IPS-18a (cell line): ENCODE measurements around the gene MRAS.

ENCODE experiments used
- H3K27ac ChIP-seq: one replicate; pipeline ENCODE4 v1.5.1; 2013; ENCODE audit warnings: low read length
- H3K27me3 ChIP-seq: one replicate; pipeline ENCODE4 v1.6.1; 2013; ENCODE audit warnings: mild to moderate bottlenecking, low read length; ENCODE audit not compliant: control insufficient read depth, insufficient read depth
- H3K36me3 ChIP-seq: one replicate; pipeline ENCODE4 v1.6.1; 2013; ENCODE audit warnings: low read depth, low read length; ENCODE audit not compliant: control insufficient read depth
- H3K4me1 ChIP-seq: one replicate; pipeline ENCODE4 v1.6.1; 2013; ENCODE audit warnings: low read depth, low read length; ENCODE audit not compliant: control insufficient read depth
- H3K4me3 ChIP-seq: one replicate; pipeline ENCODE4 v1.5.1; 2013; ENCODE audit warnings: low read length
- H3K9ac ChIP-seq: one replicate; pipeline ENCODE4 v1.6.1; 2013; ENCODE audit warnings: mild to moderate bottlenecking, low read length, moderate library complexity
- H3K9me3 ChIP-seq: one replicate; pipeline ENCODE4 v1.6.1; 2013; ENCODE audit warnings: low read depth, low read length; ENCODE audit not compliant: control insufficient read depth

Gene MRAS

DNA sequence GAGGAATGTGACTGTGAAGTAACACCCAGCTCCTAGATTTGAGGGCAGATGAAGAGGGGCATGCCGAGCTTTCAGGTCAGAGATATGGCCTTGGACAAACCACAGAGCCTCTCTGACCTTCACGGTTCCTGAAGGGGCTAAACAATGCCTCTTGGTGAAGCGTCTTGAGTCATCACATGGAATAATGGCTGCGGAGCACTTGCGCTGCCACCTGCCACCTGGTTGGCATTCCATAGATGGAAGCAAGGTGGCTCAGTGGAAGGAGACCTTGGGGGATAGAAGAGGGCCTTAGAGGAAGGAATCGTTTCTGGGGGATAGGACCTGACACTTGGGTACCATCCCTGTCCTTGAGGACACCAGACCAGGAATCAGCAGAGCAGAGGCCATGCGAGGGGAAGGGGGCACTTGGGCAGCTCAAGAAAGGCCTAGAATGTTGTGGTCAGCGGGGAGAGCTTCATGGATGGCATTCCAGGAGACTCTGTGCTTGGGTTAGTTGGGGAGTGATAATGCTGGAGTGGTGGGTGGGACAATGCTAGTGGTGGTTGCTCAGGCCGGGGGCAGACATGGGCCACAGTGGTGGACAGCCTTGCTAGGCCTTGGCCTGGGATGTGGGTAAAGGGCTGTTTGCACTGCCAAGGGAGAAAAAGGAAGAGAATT lies 12.6 kb downstream of the MRAS start:
- Histone ChIP-seq H3K4me1 (no peaks in the 10 kb centered on the region), H3K4me3 (no peak overlapping the region)

DNA sequence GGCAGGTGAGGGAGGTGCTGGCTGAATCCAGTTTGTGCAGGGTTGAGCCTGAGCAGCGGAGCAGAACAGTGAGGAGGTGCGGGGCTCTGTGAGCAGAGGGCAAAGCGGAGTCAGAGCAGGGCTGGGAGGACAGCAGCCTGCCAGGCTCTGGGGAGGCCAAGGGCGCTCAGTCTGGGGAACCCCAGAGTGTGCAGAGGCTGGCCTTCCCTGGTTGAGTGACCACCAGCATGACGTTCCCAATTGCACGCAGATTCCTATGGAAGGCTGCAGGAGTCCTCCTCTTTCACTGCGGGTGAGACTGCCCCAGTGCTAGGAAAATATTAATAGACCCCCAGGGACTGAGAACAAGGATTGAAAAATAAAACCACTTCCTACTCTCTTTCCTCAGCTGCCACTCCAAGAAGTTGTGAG lies 13.2 kb downstream of the MRAS start:
- no peaks in the 10 kb centered on the region for H3K9me3 ChIP-seq
- no peaks in the 10 kb centered on the region for H3K36me3 ChIP-seq
- H3K27me3 ChIP-seq, result no peaks in the 10 kb centered on the region
- H3K4me1 ChIP-seq, result no peaks in the 10 kb centered on the region
- H3K4me3 ChIP-seq, result no peak overlapping the region
- no peak overlapping the region for H3K27ac ChIP-seq
- H3K9ac ChIP-seq, result no peak overlapping the region

More for the DNA sequence above, 12.6 kb downstream of the MRAS start:
- Histone ChIP-seq H3K9me3 (no peaks in the 10 kb centered on the region), H3K36me3 (no peaks in the 10 kb centered on the region), H3K27me3 (no peaks in the 10 kb centered on the region), H3K27ac (no peak overlapping the region), H3K9ac (no peak overlapping the region)

DNA sequence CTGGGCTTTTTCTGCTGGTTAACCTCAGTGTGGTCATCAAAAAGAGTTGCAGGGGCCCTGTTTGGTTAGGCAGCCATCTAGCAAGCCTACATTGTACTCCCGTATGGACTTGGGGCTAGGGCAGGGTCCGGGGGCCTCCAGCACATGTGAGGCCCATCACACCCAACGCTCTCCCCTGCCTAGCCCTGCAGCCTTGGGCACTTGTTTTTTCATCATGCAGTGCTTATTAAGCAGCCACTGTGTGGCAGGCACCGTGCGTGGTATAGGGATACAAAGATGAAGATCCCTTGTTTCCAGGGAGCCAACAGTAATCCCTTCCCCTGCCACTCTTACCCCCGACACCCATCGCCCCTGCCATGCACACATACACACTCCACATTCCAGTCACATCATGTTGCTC lies 14.2 kb downstream of the MRAS start:
- H3K9me3 ChIP-seq, result no peaks in the 10 kb centered on the region
- no peaks in the 10 kb centered on the region for H3K27me3 ChIP-seq
- no peaks in the 10 kb centered on the region for H3K4me1 ChIP-seq
- H3K9ac ChIP-seq, result no peak overlapping the region
- H3K27ac ChIP-seq, result no peak overlapping the region
- H3K36me3 ChIP-seq, result no peaks in the 10 kb centered on the region
- H3K4me3 ChIP-seq, result no peak overlapping the region

DNA sequence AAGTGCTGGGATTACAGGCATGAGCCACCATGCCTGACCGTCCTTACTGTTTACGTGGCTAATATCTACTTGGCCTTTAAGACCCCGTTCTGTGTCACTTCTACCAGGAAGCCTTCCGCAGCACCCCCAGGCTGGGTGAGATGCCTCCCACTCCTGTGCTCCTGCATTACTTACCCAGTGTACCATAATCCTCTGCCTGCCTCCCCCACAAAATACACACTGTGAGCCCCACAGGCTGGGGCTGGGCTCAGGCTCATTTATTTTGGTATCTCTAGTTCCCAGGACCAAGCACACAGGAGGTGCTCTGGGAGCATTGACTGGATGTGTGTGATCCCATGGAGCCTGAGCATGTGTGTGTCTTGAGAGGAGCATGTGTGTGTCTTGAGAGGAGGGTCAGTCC lies 14.9 kb downstream of the MRAS start:
- H3K4me1 ChIP-seq, result no peaks in the 10 kb centered on the region
- H3K36me3 ChIP-seq, result no peaks in the 10 kb centered on the region
- H3K4me3 ChIP-seq, result no peak overlapping the region

DNA sequence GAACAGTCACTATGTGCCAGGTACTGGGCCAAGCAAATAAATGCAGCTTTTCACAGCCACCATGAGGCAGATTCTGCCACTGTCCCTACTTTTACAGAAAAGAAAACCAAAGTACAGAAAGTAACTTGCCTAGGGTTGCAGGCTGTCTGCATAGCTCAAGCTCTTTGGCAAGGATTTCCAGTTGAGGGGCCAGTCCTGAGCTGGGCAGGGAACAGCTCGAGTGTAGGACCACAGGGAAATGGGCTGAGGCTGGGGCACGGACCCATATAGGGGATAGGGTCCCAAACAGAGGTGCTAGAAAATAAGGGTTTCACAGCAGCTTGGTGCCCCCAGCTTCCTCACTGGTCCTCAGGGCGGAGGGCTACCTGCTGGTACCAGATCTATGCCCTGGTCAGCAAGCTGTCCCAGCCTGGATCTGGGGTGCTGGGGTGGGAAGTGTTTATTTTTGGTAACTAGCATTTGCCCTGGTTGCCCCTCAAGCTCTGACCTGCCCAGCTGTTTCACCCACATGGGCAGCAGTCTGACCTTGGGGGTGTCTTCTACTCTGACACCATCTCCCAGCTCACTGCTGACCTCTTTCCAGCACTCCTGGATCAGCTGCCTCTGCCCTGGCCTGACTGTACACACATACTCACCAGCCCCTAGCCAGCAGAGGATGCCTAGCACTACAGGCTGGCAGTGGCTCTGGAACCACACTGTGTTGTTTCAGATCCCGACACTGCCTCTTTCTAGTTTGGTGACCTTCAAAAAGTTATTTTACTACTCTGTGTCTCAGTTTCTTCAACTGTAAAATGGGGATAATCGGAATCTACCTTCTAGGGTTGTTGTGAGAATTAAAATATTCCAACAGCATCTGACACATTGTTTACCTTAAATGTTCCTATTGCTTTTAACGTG lies 16.2 kb downstream of the MRAS start:
- Histone ChIP-seq H3K4me3 (no peak overlapping the region), H3K4me1 (no peaks in the 10 kb centered on the region), H3K9me3 (no peaks in the 10 kb centered on the region), H3K27ac (no peak overlapping the region), H3K9ac (no peak overlapping the region), H3K27me3 (no peaks in the 10 kb centered on the region), H3K36me3 (no peaks in the 10 kb centered on the region)

More for the DNA sequence above, 14.9 kb downstream of the MRAS start:
- no peaks in the 10 kb centered on the region for H3K27me3 ChIP-seq
- no peak overlapping the region for H3K9ac ChIP-seq
- no peaks in the 10 kb centered on the region for H3K9me3 ChIP-seq
- no peak overlapping the region for H3K27ac ChIP-seq

DNA sequence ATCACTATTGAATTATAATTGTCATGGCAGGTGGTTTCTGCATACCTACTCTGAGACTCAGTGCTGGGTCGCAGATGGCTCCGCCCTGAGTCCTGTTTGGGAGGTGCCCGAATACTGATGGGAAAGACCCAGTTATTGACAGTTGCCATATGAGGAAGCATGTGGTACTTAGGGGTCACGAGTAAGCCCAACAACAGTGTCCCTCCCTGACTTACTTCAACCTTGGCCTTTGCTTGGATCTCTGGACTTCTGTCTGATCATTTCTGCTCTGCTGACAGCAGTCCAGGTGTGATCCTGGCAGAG lies 16.8 kb downstream of the MRAS start:
- Histone ChIP-seq H3K9me3 (no peaks in the 10 kb centered on the region), H3K4me3 (no peak overlapping the region), H3K9ac (no peak overlapping the region), H3K27ac (no peak overlapping the region), H3K27me3 (no peaks in the 10 kb centered on the region), H3K4me1 (no peaks in the 10 kb centered on the region), H3K36me3 (no peaks in the 10 kb centered on the region)

DNA sequence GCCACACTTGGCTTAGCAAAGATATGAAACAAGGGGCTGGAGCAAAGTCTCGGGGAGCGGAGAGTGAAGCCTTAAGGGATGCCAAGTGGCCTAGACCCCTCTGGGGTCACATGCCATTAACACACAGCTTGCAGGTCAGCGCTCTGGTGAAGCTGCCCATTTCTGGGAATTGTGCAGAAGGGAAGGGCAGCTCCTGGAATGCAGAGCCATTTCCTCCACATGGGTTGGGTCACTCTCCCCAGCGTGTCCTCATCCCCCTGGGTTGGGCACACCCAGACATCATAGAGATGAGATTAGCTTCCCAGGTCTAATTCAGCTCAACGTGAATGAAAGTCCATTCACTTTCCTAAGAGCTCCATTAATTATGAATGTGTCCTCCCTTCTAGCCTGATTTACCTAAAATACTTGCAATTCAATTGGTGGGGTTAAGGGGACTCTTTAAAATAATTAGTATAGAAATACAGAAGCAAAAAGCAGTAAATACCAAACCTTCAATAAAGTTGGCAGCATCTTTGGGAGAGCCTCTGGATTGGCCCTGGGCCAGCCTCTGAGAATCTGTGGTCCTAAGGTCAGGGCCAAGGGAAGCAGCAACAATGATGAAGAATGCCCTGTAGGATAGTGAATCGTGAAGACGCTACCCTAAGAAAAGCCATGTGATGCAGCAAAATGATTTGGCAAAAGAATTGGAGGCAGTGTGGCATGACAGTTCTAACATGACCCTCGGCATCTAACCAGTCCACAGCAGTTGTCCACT lies 17.8 kb downstream of the MRAS start:
- Histone ChIP-seq H3K27ac (no peak overlapping the region), H3K4me1 (no peaks in the 10 kb centered on the region), H3K36me3 (no peaks in the 10 kb centered on the region), H3K4me3 (no peak overlapping the region), H3K27me3 (no peaks in the 10 kb centered on the region), H3K9me3 (no peaks in the 10 kb centered on the region), H3K9ac (no peak overlapping the region)

DNA sequence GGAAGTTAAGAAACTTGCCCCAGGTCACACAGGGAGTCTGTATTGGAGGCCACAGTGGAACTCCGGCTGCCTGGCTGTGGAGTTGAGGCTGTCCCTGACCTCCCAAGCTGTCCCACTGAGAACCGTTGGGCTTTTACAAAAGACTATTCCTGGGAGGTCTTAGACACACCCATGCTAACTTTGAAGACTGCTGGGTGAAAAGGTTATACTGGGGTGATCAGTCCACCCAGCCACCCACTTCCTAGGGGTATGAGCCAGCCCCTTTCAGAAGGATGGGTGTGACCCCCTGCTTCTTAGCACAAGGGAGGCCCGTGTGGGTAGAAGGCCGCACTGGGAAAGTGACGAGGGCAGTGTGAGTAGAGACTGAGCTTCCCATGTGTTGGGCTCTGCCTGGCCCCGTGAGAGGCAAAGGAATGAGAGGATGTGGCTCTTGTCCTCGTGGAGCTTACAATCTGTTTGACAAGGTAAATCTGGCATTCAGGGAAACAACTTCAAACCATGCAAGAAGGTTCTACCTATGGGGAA lies 19.0 kb downstream of the MRAS start:
- H3K9me3 ChIP-seq, result no peaks in the 10 kb centered on the region
- H3K27ac ChIP-seq, result no peak overlapping the region
- H3K27me3 ChIP-seq, result no peaks in the 10 kb centered on the region
- H3K4me3 ChIP-seq, result no peak overlapping the region
- H3K36me3 ChIP-seq, result no peaks in the 10 kb centered on the region
- H3K9ac ChIP-seq, result no peak overlapping the region
- H3K4me1 ChIP-seq, result no peaks in the 10 kb centered on the region

DNA sequence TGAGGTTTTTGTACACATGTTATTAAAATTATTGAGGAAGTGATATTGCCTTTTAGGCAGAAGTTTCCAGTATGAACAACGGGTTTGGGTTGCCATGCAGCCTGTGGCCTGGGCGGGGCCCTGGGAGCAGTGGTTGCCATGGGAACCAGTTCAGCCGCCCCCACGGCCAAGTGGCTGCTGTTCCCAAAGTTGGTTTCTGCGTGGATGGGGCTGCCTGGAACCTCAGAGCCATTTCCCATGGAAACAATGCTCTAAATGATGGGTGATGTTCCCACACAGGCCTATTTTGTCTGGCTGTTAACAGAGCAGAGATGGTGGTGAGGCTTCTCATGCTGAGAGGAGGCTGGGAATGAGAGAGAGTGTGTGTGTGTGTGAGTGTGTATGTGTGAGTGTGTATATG lies 19.5 kb downstream of the MRAS start:
- no peaks in the 10 kb centered on the region for H3K27me3 ChIP-seq
- H3K4me1 ChIP-seq, result no peaks in the 10 kb centered on the region
- H3K27ac ChIP-seq, result no peak overlapping the region
- no peaks in the 10 kb centered on the region for H3K9me3 ChIP-seq
- H3K9ac ChIP-seq, result no peak overlapping the region
- H3K36me3 ChIP-seq, result no peaks in the 10 kb centered on the region
- no peak overlapping the region for H3K4me3 ChIP-seq

DNA sequence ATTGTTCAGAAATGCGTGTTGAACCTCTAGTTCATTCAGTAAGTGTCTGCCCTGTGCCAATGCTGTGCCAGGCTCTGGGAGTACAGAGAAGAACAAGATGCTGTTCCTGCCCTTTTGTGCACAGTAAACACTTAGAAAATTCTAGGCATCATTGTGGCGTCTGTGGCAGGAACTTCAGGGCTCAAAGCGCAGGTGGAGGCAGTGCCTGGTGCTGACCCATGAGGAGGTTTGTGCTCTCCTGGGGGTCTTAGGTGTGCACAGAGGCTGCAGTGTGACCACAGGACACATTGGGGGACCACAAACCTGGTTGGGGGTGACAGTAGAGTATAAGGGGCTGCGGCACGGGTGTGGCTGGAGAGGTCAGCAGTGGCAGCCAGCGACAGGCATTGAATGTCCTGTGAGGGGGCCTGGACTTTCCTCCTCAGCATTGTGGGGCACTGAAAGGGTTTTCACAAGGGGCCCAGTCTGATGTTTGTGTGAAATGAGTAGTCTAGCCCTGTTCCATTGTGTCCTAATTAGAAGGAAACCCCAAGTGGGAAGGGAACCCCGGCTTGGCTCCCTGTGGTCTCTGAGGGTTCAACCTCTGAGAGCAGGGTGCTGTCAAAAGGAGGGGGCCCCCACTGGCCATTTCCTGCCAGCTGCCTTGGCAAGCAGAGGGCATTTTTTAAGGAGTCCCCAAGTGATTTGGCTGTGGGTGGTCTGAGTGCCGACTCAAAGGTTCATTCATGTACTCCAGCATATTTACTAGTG lies 20.9 kb downstream of the MRAS start:
- H3K36me3 ChIP-seq, result no peaks in the 10 kb centered on the region
- H3K9ac ChIP-seq, result no peak overlapping the region
- no peaks in the 10 kb centered on the region for H3K4me1 ChIP-seq
- H3K4me3 ChIP-seq, result no peak overlapping the region
- no peaks in the 10 kb centered on the region for H3K27me3 ChIP-seq
- H3K9me3 ChIP-seq, result no peaks in the 10 kb centered on the region
- no peak overlapping the region for H3K27ac ChIP-seq

DNA sequence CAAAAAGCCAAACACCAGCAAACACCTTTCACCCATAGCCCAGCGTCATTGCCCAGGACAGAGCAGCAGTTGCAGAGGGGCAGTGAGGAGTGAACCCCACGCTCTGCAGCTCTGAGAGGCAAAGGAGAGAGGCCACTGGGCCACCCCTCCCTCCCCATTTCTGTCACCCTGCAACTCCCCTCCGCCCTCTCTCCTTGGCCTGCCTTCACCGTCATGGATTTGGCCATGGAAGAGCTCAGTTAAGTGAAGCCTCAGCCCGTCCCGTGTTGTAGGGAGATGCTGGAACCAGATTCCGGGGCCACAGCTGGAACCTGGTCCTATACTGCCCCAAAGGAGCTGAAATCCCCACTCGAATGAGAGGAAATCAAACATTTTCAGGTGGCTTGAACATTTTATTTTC lies 21.9 kb downstream of the MRAS start:
- H3K9me3 ChIP-seq, result no peaks in the 10 kb centered on the region
- H3K9ac ChIP-seq, result no peak overlapping the region
- H3K4me3 ChIP-seq, result no peak overlapping the region
- H3K27me3 ChIP-seq, result no peaks in the 10 kb centered on the region
- H3K36me3 ChIP-seq, result no peaks in the 10 kb centered on the region
- no peak overlapping the region for H3K27ac ChIP-seq
- no peaks in the 10 kb centered on the region for H3K4me1 ChIP-seq
